Endothelial cell of umbilical vein (primary cell): ENCODE data around the gene GORASP1.

ENCODE experiments used
- EZH2 ChIP-seq: IDR thresholded peaks from 2 replicates; pipeline ENCODE4 v1.6.1; 2012; ENCODE audit warnings: borderline replicate concordance, low read depth, mild to moderate bottlenecking, moderate library complexity, low read length, inconsistent platforms; ENCODE audit not compliant: severe bottlenecking
- GATA2 ChIP-seq: IDR thresholded peaks from 2 replicates; pipeline ENCODE4 v1.7.0; 2011; ENCODE audit warnings: low read depth, mild to moderate bottlenecking, moderate library complexity, mixed read lengths, low read length; ENCODE audit not compliant: insufficient read length, insufficient read depth
- JUN ChIP-seq: IDR thresholded peaks from 2 replicates; pipeline ENCODE4 v1.6.1; 2011; ENCODE audit warnings: borderline replicate concordance, low read depth; ENCODE audit not compliant: insufficient read length, insufficient read depth
- MYC ChIP-seq: IDR thresholded peaks from one replicate; pipeline ENCODE4 v1.6.1; 2011; ENCODE audit warnings: mild to moderate bottlenecking, low read depth, low read length
- POLR2A ChIP-seq: IDR thresholded peaks from 2 replicates; pipeline ENCODE4 v1.6.1; 2012; ENCODE audit warnings: low read depth, mild to moderate bottlenecking, control low read depth, low read length
- POLR2AphosphoS5 ChIP-seq: IDR thresholded peaks from 2 replicates; pipeline ENCODE4 v1.6.1; 2012; ENCODE audit warnings: low read depth, mild to moderate bottlenecking, control low read depth, low read length, moderate library complexity; ENCODE audit not compliant: insufficient read depth
- TF ChIP-seq, protein P1 (sequence below), 2 donors: IDR thresholded peaks; 1 replicate in 1 of 2; 2 replicates in 1 of 2; pipeline ENCODE4 v1.5.1; 2011; ENCODE audit warnings: low read length in 2 of 2, mild to moderate bottlenecking in 2 of 2, moderate library complexity in 2 of 2, control low read depth in 1 of 2, inconsistent platforms in 1 of 2, low read depth in 1 of 2; ENCODE audit not compliant: insufficient read depth in 1 of 2; ENCODE audit errors: extremely low read depth in 1 of 2
- TF ChIP-seq, protein P2 (sequence below): IDR thresholded peaks from 2 replicates; pipeline ENCODE4 v1.6.1; 2011; ENCODE audit not compliant: insufficient read depth, insufficient read length

DNA sequence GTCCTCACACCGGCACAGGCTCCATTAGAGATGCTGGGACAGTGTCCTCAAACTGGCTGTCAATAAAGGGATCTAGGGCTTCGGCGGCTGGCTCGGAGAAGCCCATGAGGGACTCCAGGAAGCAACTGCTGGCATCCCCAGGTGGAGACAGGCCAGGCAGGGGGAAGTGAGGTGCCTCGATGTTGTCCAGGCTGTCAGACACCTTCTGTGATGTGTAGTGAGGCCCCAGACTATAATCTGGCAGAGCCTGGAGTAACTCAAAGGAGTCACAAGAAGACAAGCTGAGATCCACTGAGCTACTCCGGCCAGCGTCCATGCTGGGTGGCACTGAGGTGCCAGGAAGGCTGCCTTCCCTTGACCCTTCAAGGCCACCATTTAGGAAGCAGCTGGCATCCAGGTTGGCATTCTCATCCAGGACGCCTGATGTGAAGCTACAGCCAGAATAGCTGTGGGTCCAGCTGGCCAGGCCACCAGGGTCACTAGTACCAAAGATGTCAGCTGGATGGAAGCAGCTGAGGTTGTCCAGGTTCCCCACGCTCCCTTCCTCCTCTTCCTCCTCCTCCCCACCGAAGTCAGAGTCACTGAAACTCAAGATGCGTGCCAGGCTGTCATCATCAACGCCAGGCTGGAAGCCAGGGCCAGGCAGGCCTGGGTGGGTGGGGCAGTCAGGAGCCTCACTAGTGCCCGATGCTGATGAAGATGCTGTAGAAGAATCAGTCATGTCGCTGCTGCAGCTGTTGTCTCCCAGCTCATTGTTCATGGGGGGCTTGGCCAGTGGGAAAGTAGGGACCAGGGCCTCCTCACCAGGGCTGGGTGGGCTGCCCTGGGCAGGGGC is 35.8 kb upstream of the GORASP1 start:
- TF ChIP-seq GATA2, result no peak
- TF ChIP-seq, protein P1, sequence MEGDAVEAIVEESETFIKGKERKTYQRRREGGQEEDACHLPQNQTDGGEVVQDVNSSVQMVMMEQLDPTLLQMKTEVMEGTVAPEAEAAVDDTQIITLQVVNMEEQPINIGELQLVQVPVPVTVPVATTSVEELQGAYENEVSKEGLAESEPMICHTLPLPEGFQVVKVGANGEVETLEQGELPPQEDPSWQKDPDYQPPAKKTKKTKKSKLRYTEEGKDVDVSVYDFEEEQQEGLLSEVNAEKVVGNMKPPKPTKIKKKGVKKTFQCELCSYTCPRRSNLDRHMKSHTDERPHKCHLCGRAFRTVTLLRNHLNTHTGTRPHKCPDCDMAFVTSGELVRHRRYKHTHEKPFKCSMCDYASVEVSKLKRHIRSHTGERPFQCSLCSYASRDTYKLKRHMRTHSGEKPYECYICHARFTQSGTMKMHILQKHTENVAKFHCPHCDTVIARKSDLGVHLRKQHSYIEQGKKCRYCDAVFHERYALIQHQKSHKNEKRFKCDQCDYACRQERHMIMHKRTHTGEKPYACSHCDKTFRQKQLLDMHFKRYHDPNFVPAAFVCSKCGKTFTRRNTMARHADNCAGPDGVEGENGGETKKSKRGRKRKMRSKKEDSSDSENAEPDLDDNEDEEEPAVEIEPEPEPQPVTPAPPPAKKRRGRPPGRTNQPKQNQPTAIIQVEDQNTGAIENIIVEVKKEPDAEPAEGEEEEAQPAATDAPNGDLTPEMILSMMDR (IDR thresholded peaks at IDR 0.05; ENCODE audit: extremely low read depth in 1 of 2, insufficient read depth in 1 of 2, low read depth in 1 of 2, low read length in 2 of 2), result no peak
- no peak for TF ChIP-seq MYC
- no peak for TF ChIP-seq EZH2
- no peak for TF ChIP-seq POLR2A
- no peak for TF ChIP-seq POLR2AphosphoS5
- TF ChIP-seq, protein P2, sequence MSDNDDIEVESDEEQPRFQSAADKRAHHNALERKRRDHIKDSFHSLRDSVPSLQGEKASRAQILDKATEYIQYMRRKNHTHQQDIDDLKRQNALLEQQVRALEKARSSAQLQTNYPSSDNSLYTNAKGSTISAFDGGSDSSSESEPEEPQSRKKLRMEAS, result no peak
- TF ChIP-seq JUN, result no peak
